A549 treated with AZD9567 at 1 μM for 4 hours (cell line): Measurements from ENCODE around the gene PLA2G4F. TPM values are rescaled to one million over a fixed set of nuclear protein-coding genes. Genes with fewer than 3 reads are reported as not detected.

ENCODE experiments used
- total RNA-seq: library from RNA; stranded (reverse); fragments of 200-300 nt; extraction: Qiagen RNA extraction; gene quantifications from 5 replicates; pipeline ENCODE4 v1.2.3, GENCODE V29; 2022; ENCODE audit not compliant: insufficient read depth

Gene PLA2G4F
- not detected in 5 replicates for total RNA-seq

GRCh38 chr15:42156243-42156922, at the start of gene PLA2G4F:
PLA2G4F (minus strand) TSS chr15:42156636; CDS start chr15:42156549, 87 bp downstream.

GRCh38 chr15:42094512-42094963, 61.9 kb downstream of the PLA2G4F start, which contains the start of gene PLA2G4D:
PLA2G4D (minus strand) TSS chr15:42094562; CDS start chr15:42094459, 103 bp downstream.

Other genes with a start within 250 kb of the PLA2G4F start
- gene EHD4, start 184.1 kb downstream of the PLA2G4F start, total RNA-seq, result 10.7 to 11.9 TPM (median 11.6 TPM) in 5 replicates
- 0.01 TPM in 1 of 5 replicates, not detected in the others for gene PLA2G4E, start 135.6 kb downstream of the PLA2G4F start, total RNA-seq
- not detected in 5 replicates for gene PLA2G4D, start 62.1 kb downstream of the PLA2G4F start, total RNA-seq
- 15.0 to 18.3 TPM (median 16.7 TPM) in 5 replicates for gene VPS39, start 51.7 kb upstream of the PLA2G4F start, total RNA-seq
- gene GANC, start 116.6 kb upstream of the PLA2G4F start, total RNA-seq, result 5.4 to 6.9 TPM (median 6.1 TPM) in 5 replicates
- 27.5 to 32.7 TPM (median 27.7 TPM) in 5 replicates for gene TMEM87A, start 116.8 kb upstream of the PLA2G4F start, total RNA-seq
- 0.27 to 0.57 TPM (median 0.38 TPM) in 4 of 5 replicates, not detected in the other for gene CAPN3, start 202.9 kb upstream of the PLA2G4F start, total RNA-seq